Activated CD8-positive, alpha-beta memory T cell treated with anti-CD3 and anti-CD28 coated beads for 1 hour (primary cell): ENCODE measurements around the gene PTPRA.
A peak's percentile ranks its signal among the peaks of the same experiment; 100 is the strongest.
"Not testable (repeated sequence)": the region's sequence is repeated elsewhere in the genome, so short reads cannot be mapped to it uniquely, and the experiment has no call there.

Experiments used
- DNase-seq, 2 donors: peaks; one replicate each; pipeline ENCODE4 v3.0.0-alpha.2; 2020; ENCODE audit warnings: low read depth in 1 of 2; ENCODE audit errors: extremely low read depth in 1 of 2

PTPRA gene

DNA sequence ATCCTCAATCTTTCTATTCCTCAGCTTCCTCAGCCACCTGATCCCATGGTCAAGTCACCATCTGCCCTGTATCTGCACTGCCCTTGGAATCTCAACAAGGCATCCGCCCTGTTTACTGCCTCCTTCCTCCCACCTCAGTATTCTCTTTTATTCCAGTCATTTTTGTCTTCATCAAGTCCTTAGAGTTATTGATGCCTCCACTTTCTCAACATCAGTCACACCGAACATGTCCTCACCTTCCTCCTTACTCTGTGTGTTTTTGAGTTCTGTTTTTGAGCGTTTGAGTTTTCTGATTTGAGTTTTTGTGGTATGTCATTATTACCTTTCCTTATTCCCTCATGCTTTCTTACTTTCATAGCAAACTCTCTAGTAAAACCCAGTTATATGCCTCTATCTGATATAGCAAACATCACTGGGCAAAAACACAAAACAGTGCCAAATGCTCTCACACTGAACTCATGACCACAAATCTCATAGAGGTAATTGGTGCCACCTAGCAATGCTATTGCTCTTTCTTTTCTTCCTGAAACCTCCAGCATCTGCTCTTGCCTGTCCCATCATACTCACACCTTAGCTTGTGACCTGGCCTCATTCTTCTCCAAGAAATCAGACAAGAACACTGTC, 158.4 kb downstream of the PTPRA start:
- no peak for DNase-seq

DNA sequence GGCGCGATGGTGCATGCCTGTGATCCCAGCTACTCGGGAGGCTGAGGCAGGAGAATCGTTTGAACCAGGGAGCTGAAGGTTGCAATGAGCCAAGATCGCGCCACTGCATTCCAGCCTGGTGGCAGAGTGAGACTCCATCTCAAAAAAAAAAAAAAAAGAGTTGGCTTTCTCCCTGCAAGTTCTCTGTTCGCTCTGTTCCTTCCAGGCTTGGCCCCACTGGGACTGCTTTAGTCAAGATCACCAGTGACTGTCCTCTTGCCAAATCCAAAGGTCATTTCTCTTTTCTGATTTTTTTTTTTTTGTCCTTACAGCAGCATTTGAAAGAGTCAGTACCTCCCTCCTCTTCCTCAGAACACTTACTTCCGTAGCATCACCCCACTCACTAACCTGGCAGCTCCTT, 159.3 kb downstream of the PTPRA start:
- DNase-seq: no peak

DNA sequence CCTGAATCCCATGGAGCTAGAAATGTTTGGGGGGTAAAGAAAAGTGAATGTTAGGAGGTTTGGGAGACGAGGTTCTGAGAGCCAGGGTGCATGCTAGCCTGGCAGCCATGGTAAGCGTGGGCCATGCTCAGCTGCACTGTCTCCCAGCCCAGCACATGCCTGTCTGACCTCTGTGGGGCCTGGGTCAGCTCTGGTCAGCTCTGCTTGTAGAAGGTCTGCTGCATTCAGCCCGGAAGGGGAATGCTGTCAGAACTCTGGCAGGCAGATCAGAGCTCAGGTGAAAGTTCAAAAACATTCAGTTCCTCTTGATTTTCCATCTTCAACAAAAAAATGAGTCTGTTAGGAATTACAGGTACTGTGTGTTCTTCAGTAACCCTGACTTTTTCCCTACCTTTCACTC, 164.4 kb downstream of the PTPRA start:
- no peak for DNase-seq

DNA sequence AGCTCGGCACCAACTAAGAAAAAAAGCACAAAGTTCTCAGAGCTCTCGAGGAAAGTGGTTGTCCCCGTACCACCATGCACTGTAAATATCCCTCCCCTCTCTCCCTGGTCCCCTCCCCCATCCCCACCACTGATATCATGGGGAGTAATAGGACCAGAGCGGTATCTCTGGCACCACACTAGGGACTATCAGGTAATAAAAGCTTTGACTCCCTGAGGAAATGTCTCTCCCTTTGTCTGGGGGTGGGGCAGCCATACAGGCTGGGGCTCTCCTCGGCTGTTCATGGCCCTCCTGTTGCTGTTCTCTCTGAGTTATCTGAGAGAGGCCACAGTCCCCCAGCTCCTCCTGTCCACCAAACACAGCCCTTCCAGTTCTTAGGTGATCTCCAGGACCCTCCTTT, 165.2 kb downstream of the PTPRA start:
- DNase-seq: no peak

DNA sequence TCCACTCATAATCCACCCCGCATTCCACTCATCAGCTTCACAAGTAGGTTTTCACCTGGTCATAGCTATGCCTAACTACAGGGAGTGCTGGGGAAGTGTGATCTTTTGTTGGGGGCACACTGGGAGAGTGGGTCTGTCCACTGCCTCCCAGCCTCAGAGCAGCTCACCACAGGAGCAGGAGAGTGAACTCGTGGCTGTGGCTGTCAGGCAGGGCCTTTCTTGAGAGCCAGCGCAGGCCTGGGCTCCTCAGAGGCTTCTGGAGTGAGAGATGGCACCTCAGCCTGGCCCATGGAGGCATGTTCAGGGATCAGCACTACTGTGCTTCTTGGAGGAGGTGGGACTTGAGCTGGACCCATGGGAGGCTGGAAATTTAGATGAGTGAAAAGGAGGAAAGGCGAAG, 166.1 kb downstream of the PTPRA start:
- no peak for DNase-seq

DNA sequence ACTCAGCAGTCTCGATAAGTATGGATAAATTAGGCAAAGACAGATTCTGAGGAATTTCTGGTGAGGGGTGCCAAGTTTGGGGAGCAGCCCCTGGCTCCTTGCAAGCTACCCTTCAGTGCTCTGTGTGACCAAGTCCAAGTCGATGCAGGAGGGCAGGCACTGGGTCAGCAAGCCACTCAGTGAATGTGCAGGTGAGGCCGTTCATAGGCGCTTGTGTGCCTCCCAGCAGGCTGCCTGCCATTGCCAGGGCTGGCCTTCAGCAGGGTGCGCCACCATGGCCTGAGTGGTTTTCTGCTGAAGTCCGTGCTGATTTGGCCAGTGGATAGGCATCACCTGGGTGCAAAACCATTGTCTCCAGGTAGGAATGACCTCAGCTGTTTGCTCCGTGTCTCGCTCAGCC, 166.8 kb downstream of the PTPRA start:
- DNase-seq: no peak

DNA sequence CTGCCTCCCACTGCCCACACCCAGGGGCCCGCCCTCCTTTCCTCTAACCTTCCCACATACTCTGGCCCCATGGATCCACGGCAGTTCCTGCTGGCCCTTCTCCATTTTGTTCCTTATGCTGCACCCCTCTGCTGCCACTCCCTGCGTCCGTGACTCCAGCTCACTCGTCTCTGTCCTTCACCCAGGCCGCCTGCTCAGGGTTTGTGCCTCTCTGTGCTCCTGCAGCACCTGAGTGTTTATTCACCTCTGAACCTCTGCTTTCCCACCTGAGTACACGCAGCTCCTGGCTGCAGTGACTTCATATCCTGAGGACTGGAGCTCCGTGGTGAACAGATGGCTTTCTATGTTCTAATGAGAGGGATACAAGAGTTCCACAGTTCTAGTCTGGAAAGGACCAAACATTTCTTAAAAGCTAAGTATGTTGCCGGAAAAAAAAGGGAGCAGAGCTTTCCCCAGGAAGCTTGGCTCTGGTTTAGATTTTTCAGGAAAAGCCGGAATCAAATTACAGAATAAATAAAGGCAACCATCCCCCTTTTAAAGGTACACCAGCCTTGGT, 168.7 kb downstream of the PTPRA start:
- DNase-seq: no peak

DNA sequence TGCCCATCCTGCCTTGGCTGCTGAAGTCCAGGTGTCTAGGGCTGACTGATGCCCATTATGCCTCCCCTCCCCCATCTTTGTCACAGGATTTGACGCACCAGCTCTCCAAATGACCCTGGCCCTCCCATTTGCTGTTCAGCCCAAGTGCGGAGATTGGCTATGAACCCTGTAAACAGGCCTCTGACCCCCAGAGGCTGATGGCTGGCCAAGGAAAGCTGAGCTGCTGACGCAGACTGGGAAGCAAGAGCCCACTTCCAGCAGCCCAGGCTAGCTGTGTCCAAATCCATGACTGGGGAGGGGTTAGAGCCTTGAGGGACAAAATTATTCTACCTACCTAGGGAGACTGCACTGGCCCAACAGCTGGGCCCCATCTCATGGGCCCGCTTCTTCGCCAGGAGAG, 169.3 kb downstream of the PTPRA start:
- DNase-seq: no peak

DNA sequence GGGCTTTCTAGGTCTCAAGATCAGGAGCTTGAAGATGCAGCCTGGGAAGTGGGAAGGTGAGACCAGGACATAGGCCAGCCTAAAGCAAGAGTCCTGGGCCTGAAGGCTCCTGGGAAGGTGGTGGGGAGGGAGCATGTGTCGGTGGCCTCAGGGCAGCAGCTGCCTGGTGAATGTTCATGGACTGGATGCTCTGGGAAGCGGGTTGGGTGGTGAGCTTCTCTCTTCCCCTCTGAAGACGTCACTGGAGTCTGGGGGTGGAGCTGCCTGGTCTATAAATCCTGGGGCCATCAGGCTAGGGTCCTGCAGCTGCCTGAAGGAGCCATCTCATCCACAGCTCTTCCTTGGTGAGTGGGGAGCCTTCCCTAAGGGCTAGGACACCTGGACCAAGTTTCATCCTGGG, 170.0 kb downstream of the PTPRA start, which contains the start of gene GNRH2:
Gene GNRH2, plus strand, starts transcription at position 301 of the 400 bp plus-strand sequence. CDS start 793 bp downstream, outside the sequence.
- no peak for DNase-seq

DNA sequence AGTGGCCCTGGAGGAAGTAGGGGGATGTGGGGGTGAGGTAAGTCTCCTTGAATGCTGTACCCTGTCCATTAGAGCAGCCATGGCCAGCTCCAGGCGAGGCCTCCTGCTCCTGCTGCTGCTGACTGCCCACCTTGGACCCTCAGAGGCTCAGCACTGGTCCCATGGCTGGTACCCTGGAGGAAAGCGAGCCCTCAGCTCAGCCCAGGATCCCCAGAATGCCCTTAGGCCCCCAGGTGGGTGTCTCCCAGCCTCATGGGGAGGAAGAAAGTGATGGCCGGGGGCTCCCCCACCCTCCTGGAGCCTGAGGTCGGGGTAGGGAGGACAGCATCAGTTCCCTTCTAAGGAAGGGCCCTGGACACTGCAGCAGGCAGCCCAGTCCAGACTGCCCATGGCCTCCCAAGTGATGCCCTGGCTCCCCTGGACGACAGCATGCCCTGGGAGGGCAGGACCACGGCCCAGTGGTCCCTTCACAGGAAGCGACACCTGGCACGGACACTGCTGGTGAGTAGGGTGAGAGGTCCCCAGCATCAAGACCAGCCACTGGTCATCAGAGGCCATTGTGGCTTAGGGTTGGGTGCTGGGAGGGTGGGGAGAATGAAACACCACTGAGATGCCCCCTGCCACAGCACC, 171.2 kb downstream of the PTPRA start:
- DNase-seq: no peak

DNA sequence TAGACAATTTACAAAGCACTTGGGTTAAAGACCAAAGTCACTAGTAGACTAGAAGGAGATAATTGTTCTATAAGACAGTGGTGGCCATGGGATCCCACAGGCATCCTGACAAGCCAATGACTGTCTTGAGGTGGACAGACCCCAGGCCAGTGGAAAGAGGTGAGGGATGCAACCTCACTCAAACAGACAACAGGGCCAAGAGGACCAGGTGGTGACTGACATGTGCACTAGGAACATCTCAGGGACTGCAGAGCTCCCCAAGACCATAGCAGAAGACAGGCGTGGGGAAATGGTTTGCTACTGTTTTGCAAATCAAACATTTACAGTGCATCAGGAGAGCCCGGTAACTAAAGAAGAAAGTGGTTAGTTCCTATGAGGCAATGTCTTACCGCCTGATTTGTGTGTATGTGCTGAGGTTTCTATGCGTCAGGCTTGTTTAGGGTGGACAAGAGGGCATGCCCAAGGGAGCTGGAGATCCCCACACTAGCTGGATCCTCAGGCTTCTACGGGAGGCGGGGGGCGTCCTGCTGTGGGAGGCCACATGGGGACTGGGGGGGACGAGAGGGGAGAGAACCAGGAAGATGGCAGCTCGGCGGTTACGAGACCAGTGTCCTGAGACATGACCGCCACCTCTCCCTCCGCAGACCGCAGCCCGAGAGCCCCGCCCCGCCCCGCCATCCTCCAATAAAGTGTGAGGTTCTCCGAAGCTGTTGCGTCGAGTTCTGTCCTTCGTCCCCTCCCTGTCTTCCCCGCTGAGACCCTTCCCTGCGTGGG, 171.9 kb downstream of the PTPRA start:
- peak in 1 of 2 donors; percentile 29 for DNase-seq

DNA sequence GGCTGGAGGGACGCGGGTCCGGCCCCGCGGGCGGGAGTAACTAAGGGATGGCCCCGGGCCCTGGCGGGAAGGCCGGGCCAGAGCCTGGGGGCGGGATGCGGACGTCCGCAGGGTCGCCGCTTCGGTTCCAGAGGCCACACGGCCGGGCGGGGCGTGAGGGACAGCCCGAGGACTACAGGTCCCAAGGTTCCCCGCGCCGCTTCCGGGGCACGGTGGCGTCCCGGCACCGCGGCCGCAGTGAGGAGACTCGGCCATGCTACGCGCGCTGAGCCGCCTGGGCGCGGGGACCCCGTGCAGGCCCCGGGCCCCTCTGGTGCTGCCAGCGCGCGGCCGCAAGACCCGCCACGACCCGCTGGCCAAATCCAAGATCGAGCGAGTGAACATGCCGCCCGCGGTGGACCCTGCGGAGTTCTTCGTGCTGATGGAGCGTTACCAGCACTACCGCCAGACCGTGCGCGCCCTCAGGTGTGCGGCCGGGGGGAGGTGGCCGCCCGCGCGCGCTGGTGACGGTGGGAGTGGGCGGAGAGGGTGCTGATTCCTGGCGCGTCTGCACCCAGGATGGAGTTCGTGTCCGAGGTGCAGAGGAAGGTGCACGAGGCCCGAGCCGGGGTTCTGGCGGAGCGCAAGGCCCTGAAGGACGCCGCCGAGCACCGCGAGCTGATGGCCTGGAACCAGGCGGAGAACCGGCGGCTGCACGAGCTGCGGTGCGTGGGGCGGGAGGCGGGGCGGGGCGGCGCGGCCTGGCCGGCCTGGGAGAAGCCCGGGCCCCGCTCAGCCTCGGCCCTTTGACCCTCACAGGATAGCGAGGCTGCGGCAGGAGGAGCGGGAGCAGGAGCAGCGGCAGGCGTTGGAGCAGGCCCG, 172.8 kb downstream of the PTPRA start, which contains the start of gene MRPS26:
Gene MRPS26, plus strand, starts transcription at position 237 of the 861 bp plus-strand sequence. Its CDS starts 17 bp downstream, at position 254.
- DNase-seq: peak; percentile 28 to 67

DNA sequence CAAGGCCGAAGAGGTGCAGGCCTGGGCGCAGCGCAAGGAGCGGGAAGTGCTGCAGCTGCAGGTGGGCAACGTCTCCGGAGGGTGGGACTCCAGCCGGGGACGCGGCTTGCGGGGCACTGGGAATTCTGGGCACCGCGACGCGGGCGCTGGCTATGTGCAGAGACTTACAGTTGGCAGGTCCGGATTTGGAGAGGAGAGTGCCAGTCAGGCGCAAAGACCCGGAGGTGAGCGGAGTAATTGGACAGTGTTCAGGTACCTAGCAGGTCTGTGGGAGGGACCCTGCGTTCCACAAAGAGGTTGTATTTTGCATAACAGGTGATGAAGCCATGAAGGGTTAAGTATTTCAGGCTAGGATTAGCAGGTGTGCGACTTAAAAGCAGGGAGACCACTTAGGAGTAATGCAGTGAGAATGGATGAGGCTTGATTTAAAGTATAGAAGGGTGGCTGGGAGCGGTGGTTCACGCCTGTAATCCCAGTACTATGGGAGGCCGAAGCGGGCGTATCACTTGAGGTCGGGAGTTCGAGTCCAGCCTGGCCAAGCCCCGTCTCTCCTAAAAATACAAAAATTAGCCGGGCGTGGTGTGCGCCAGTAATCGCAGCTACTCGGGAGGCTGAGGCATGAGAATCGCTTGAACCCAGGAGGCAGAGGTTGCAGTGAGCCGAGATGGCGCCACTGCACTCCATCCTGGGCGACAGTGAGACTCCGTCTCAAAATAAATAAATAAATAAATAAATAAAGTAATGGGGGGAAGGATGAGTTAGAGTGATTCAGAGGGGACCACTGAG, 173.6 kb downstream of the PTPRA start:
- no peak for DNase-seq

DNA sequence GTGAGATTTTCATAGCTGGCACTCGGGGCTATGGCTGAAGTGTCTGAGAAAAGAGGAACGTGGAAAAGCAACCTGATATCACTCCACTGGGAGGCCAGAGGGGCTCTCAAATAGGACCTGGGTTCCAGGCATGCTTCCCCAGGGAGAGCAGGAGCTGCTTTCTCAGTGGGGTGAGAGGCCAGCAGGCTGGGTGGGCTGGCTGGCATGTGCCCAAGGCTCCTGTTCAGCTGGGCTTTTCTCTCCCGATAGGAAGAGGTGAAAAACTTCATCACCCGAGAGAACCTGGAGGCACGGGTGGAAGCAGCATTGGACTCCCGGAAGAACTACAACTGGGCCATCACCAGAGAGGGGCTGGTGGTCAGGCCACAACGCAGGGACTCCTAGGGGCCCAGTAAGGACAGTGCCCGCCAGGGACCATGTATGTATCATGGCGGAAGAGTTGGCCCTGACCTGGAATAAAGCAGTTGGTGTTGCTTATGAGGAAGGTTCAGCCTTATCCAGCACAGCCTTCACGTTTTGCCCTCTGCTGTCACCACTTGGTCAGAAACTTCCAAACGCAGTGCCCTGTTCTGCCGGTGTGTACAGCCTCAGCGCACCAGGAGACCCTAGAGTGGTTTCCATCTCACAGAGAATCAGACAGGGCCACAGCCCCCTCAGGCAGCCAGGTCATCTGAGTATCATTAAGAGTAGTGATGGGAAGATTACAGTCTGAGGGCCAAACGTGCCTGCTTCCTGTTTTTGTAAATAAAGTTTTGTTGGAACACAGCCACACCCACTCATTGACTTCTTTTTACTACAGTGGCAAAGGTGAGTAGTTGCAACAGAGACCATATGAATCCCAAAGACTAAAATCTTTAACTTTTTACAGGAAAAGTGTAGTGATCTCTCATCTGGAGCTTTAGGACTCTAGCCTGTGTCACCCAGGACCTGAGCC, 174.5 kb downstream of the PTPRA start:
- DNase-seq: no peak

DNA sequence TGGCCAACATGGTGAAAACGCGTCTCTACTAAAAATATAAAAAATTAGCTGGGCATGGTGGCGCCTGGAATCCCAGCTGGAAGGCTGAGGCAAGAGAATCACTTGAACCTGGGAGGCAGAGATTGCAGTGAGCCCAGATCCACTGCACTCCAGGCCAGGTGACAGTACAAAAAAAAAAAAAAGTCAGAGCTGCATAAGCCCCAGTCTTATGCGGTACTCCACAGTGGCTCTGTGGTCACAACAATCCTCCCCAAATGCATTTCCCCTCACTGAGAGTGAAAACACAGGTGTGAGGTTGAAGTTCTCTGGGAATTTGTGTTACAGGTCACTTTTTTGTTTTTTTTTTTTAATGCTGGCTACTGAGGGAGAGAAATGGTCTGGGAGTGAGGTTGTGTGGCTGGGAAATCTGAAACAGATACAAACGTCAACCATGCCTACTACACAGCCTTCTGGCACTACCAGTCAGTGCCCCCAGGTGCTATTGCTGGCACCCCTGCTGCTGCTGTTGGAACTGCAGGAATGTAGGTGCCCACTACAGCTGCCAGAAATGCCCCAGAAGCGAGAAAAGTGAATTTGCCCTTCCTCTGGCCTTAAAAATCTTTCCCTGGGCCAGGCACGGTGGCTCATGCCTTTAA, 178.2 kb downstream of the PTPRA start:
- no peak for DNase-seq

DNA sequence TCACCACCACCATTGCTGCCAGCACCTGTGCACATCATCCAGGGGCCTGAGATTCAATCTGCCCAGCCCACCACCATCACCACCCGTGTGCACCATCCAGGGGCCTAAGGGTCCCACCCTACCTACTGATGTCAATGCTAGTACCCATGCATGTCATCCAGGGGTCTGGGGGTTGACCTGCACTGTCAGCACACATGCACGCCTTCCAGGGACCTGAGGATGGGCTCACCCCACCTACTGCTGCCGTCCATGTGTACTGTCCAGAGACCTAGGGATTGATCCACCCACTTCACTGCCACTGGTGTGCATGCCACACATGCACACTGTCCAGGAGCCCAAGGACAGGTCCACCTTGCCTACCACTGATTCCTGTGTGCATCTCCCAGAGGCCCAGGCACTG, 186.2 kb downstream of the PTPRA start:
- no peak for DNase-seq

DNA sequence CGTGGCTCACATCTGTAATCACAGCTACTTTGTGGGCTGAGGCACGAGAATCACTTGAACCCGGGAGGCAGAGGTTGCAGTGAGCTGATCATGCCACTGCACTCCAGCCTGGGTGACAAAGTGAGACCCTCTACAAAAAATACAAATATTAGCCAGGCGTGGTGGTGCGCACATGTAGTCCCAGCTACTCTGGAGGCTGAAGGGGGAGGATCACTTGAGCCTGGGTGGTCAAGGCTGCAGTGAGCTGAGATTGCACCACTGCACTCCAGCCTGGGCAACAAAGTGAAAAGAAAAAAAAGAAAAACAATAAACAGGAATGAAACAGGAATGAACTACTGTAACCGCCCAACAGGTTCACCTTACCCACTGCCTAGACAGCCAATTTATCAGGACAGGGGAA, 190.8 kb downstream of the PTPRA start:
- not testable (repeated sequence) for DNase-seq
